ENCODE data around the gene ARPC4.

The ARPC4 gene

DNA sequence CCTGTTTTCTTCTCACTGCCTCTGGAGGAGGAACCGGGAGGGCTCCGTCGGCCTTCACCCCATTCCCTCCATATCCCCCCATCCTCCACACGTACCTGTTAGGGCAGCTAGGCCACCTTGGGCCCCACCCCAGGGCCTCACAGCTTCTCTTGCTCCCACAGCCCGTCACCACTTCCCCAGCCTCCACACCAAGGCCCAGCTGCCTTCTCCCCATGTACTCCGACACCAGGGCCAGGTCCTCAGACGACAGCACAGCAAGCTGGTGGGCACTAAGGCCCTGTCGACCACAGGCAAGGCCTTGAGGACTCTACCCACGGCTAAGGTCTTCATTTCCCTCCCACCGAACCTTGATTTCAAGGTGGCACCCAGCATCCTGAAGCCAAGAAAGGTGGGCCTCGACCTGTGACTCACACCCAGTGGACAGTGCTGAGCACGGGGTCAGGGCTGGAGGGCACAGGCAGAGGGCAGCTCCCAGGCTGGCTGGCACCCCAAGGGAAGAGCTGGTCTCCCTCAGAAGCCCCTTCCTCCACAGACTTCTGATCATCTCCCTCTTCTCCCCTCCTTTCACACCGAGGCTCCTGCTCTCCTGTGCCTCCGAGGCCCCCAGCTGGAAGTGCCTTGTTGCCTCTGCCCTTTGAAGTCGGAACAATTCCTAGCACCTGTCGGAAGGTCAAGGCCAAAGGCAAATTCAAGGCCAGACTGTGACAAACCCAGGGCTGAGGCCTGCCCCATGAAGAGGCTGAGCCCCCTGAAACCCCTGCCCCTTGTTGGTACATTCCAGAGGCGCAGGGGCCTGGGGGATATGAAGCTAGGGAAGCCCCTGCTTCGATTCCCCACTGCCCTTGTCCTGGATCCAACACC lies 41.9 kb downstream of the ARPC4 start:
- TF ChIP-seq, protein P1, sequence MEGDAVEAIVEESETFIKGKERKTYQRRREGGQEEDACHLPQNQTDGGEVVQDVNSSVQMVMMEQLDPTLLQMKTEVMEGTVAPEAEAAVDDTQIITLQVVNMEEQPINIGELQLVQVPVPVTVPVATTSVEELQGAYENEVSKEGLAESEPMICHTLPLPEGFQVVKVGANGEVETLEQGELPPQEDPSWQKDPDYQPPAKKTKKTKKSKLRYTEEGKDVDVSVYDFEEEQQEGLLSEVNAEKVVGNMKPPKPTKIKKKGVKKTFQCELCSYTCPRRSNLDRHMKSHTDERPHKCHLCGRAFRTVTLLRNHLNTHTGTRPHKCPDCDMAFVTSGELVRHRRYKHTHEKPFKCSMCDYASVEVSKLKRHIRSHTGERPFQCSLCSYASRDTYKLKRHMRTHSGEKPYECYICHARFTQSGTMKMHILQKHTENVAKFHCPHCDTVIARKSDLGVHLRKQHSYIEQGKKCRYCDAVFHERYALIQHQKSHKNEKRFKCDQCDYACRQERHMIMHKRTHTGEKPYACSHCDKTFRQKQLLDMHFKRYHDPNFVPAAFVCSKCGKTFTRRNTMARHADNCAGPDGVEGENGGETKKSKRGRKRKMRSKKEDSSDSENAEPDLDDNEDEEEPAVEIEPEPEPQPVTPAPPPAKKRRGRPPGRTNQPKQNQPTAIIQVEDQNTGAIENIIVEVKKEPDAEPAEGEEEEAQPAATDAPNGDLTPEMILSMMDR (conservative IDR thresholded peaks at IDR 0.05; ENCODE audit: low read length): no peak
- no peak overlapping the region for H3K4me3 ChIP-seq (ENCODE audit: low read length)
- no peak for DNase-seq (ENCODE audit: low read depth)

DNA sequence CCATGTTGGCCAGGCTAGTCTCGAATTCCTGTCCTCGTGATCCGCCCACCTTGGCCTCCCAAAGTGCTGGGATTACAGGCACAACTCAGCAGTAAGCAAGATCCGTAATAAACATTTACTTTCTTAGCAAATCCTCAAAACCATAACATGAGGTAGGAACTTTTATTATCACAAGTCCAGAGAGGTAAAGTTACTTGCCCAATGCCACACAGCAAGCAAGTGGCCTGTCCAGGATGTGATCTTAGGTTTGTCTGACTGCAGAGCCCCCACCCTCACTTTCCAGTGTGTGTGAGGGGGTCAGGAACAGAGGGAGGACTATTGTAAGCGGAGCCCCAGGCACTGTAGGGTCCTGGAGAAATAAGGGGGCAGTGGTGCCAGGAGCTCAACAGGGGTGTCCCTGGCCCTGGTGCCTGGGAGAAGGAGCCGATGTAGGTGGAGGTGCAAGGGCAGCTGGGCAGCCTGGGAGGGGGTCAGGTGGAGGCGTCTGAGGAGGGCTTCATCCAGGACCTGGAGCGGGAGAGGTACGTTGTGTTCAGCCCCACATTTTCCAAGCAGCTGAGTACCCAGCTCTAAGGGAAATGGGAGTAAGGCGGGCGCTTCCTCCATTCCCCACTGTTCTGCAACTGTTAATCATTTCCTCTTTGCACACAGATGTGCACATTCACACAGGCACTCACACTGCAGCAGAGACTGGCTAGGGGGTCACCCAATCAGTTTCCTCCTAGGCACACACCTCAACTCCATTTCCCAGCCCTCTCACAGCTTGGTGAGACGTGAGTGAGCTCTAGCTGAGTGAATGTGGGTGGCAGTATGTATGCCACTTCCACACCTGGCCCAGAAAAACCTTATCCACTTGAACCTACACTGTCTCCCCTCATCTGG lies 45.1 kb downstream of the ARPC4 start:
- no peak for DNase-seq (ENCODE audit: low read depth)
- TF ChIP-seq, protein P1 (conservative IDR thresholded peaks at IDR 0.05; ENCODE audit: low read length): no peak
- no peak overlapping the region for H3K4me3 ChIP-seq (ENCODE audit: low read length)

DNA sequence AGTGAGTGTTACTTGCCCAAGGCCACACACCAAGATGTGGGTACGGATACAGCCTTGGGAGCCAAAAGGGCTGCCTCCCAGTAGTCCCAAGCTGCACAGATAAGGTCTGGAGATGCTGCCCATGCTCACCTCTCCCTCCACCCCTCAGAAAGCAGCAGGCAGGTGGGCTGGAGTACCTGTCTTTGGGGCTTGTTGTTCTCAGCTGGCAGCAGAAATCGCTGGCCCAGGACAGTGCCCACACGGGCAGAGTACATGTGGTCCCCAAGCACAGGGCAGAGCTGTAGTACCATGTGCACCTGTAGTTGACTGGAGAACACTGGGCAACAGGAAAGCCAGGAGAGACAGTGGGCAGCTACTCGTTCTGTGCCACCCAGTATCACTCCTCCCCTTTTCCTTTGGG lies 46.0 kb downstream of the ARPC4 start:
- TF ChIP-seq, protein P1 (conservative IDR thresholded peaks at IDR 0.05; ENCODE audit: low read length): no peak
- no peak for DNase-seq (ENCODE audit: low read depth)
- no peak overlapping the region for H3K4me3 ChIP-seq (ENCODE audit: low read length)

DNA sequence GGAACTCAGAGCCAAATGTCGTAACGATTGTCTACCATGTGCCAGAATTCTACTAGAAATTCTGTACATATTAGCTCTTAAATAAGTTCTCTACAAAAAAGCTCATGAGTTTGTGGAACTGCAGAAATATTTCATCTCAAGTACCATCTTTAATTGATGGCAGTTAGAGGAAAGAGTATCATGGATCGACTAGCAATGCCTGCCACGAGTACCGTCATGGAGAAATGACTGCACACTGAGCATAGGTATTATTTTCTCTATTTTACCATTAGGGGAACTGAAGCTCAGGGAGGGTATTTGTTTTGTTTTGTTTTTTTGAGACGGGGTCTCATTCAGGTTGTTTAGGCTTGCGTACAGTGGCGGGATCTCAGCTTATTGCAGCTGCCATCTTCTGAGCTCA lies 48.1 kb downstream of the ARPC4 start:
- no peak for DNase-seq (ENCODE audit: low read depth)

DNA sequence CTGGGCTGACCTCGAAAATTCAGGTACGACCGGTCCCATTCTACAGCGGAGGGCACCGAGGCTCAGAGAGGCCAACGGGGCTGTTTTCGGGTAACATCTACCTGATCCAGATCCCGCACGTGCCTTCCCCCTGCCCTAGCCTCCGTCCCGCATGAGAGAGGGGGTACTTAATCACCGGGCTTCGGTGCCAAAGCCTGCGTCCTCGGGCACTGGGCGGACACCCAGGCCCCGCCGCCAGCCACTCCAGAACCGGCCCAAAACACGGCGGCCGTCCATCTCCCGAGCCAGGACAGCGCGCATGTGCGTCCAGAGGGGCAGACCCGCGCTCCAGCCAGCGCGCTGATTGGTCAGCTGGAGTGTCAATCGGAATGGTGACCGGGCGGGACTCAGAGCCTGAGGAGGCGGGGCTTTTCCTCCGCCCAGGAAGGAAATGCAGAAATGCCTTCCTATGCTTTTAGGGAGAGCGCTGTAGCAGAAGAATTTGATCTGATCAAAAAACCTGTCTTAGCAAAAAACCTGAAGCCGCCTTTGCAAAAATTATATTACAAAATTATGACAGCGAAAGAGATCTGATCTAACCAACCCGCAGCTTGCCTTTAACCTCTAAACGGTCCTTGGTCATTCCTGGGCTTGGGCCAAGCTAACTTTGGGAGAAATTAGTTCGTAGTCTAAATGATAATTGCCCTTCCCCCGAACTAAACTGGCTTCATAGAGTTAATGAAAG lies 51.0 kb downstream of the ARPC4 start, which contains the start of gene RPUSD3:
RPUSD3 (minus strand) TSS at position 294 of the 724 bp plus-strand sequence; CDS start at position 276, 18 bp downstream.
- H3K4me3 ChIP-seq (ENCODE audit: low read length): peak within 1 kb of the TSS; percentile 95
- TF ChIP-seq, protein P1 (conservative IDR thresholded peaks at IDR 0.05; ENCODE audit: low read length): no peak
- peak; percentile 95 for DNase-seq (ENCODE audit: low read depth)

More for the DNA sequence above, 48.1 kb downstream of the ARPC4 start:
- no peak overlapping the region for H3K4me3 ChIP-seq (ENCODE audit: low read length)
- TF ChIP-seq, protein P1 (conservative IDR thresholded peaks at IDR 0.05; ENCODE audit: low read length): no peak

DNA sequence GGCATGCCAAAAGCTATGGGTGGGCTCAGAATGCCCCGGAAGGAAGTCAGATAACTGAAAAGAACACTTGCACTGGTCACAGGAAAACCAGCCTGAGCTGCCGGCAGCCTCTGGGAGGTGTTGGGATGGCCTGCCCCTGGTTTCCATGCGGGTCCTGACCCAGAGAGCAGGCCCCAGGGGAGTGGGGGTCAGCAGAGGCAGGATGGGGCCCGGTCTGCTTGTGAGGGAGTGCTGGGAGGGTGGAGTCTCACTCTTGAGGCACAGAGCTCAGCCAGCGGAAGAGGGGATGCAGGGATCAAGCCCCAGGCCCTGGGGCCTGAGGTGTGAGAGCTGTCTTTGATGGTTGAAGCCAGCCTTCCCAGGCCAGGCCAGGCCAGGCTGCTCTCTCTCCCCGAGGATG lies 53.3 kb downstream of the ARPC4 start:
- TF ChIP-seq, protein P1 (conservative IDR thresholded peaks at IDR 0.05; ENCODE audit: low read length): no peak
- no peak for DNase-seq (ENCODE audit: low read depth)
- no peak overlapping the region for H3K4me3 ChIP-seq (ENCODE audit: low read length)
